T-helper 1 cell (primary cell): ENCODE measurements around the gene TSSC4.
"Not testable (repeated sequence)": the region's sequence is repeated elsewhere in the genome, so short reads cannot be mapped to it uniquely, and the experiment has no call there.

Experiments
- DNase-seq, 5 donors: peaks; one replicate each; pipeline ENCODE4 v3.0.0-alpha.2; 2012 to 2020
- total RNA-seq, 4 donors: gene quantifications; one replicate each; lab custom pipeline; 2026; lab: John Stamatoyannopoulos, UW

Gene TSSC4
- 33.2 to 39.9 (median 36.5) reads per million in 4 donors for total RNA-seq

DNA sequence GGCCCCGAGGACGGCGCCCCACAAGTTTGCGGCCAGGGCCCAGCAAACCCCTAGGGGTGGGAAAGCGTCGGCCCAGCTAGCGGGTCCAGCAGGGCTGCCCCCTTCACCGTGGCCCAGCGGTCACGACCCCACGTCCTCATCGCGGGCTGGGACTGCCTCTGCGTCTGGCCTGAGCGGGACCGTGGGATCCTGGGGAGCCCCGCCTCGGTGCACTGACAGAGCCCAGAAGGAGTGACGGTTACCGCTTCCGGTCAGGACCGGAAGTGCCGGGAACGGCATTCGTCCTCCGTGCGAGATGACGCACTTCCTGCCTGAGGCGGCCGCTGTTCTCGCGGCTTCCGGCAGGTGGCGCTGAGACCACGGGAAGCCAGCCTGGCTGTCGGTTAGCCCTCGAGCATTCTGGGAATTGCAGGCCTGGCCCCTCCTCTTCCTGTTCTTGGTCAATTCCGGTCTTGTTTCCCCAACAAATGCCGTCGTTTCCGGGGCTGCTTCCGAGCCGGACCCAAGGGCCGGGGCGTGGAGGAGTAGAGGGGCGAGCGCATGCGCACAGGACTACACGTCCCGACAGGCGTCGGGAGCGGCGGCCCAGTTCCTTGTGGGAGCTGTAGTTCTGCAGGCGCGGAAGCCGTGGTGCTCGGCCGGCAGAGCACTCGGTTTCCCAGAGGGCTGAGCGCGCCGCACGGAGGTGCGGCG, at the start of gene TSSC4:
Gene TSSC4, plus strand, starts transcription at position 682 of the 693 bp plus-strand sequence. CDS start 1,884 bp downstream, outside the sequence.
- peak; percentile 99 to 100 (median 100) for DNase-seq

DNA sequence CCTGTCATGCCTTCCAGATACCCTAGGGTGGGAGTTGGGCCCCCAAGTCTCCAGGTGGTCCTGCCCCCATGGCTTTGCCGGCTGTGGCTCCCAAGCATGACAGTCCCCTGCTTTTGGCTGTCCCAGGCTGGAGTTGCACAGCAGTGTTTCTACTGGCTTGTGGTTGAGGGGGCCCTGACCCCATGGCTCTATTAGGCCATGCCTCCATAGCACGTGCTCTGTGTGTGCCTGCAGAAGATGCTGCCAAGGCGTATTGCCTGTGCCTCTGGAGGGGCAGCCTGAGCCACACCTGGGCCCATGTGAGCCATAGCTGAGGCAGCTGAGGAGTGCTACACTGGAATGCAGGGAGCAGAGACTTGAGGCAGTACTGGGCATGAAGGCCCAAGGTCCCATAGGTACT, 48.8 kb upstream of the TSSC4 start:
- no peak for DNase-seq

DNA sequence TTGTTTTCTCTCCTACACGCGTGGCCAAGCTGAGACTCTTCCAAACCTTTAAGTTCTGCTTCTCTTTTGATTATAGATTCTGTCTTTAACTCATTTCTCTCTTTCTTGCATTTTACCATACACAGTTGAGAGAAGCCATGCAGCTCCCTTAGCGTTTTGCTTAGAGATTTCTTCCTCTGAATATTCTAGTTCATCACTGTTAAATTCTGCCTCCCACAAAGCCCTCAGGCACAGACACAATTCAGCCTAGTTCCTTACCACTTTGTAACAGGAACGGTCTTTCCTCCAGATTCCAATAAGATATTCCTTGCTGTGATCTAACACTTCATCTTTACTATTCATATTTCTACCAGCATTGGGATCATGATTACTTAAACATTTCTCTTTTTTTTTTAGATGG, 48.1 kb upstream of the TSSC4 start:
- DNase-seq, result no peak

- DNase-seq, result no peak
Observed at GRCh38 chr11:2355000-2355644, 45.4 kb upstream of the TSSC4 start.

DNA sequence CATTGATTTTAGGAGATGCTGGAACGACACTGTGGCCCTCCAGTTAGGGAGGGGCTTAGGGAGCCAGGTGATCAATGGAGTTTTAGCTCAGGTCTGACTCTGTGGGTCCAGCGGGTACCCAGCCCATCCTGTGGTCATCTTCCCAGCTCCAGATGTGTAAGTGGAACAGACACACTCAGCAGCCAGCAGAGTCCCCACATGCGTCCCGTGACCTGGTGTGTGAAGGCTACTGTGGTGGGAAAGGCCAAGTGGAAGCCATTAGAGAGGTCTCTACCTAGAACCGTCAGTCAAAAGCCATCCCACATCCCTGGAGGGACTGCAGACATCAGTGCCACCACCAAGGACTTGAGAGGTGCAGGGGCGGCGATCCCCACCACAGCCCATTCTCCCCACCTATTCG, 43.3 kb upstream of the TSSC4 start:
- no peak for DNase-seq

GRCh38 chr11:2357651-2358050, 42.9 kb upstream of the TSSC4 start:
- DNase-seq, result not testable (repeated sequence)

GRCh38 chr11:2358754-2359442, 41.7 kb upstream of the TSSC4 start:
- DNase-seq, result no peak

- no peak for DNase-seq
Observed at GRCh38 chr11:2359557-2359956, 41.0 kb upstream of the TSSC4 start.

DNA sequence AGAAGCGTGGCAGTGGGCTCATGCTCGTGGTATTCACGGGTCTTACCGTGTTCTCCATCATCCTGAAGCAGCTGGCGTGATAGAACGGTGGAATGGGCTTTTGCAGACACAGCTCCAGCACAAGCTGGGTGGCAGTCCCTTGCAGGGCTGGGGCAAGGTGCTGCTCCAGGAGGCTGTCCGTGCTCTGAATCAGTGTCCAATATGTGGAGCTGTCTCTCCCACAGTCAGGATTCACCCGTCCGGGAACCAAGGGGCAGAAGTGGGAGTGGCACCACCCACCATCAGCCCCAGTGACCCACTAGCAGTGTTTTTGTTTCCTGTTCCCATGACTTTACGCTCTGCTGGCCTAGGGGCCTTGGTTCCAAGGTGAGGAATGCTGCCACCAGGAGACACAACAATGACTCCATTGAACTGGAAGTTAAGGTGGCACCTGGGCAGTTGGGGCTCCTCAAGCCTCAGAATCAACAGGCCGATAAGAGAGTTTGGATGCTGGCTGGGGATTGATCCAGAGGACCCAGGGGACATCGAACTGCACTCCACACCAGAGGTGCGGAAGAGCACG, 40.4 kb upstream of the TSSC4 start:
- no peak for DNase-seq

GRCh38 chr11:2361565-2361964, 39.0 kb upstream of the TSSC4 start:
- DNase-seq, result no peak

DNA sequence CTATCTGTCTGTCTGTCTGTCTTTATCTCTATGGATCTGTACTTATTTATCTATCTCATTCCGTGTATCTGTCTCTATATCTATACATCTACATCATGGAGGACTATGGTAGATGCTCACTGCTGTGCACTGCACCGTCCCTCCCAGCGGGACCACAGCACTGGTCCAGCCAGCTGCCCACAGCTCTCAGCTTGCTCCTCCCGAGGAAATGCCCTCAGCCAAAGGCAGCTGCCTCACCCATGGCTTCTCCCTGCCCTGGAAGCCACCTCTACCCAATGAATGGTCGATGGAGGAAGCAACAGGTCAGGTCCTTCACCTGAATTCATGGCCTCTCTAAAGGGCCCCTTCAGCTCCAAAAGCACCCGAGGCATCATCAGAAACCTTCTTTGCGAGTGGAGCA, 38.1 kb upstream of the TSSC4 start:
- DNase-seq, result no peak

DNA sequence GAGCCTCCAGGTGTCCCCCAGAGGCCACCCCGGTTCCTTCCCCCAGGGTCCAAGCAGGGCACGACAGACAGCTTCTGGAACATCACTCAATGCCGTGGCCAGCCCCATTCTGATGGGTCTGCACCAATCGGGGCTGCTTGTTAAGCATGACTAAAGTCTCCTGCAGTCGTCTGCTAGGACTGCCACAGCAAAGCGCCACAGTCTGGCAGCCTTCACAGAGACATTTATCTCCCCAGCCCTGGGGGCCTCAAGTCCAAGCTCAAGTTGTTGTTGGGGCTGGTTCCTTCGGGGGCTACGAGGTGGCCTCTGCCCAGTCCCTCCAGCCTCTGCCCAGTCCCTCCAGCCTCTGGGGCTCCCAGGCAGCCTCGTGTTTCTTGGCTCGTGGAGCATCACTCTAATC, 37.4 kb upstream of the TSSC4 start:
- DNase-seq, result no peak

GRCh38 chr11:2363577-2364370, 36.8 kb upstream of the TSSC4 start:
- no peak for DNase-seq

DNA sequence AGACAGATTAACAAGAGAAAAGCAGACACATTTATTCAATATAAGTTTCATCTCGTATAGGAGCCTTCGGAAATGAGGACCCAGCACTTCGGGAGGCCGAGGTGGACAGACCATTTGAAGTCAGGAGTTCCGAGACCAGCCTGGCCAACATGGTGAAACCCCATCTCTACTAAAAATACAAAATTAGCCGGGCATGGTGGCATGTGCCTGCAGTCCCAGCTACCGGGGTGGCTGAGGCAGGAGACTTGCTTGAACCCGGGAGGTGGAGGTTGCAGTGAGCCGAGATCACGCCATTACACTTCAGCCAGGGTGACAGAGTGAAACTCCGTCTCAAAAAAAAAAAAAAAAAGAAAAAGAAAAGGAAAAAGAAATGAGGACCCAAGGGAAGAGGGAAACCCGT, 36.2 kb upstream of the TSSC4 start:
- not testable (repeated sequence) for DNase-seq

DNA sequence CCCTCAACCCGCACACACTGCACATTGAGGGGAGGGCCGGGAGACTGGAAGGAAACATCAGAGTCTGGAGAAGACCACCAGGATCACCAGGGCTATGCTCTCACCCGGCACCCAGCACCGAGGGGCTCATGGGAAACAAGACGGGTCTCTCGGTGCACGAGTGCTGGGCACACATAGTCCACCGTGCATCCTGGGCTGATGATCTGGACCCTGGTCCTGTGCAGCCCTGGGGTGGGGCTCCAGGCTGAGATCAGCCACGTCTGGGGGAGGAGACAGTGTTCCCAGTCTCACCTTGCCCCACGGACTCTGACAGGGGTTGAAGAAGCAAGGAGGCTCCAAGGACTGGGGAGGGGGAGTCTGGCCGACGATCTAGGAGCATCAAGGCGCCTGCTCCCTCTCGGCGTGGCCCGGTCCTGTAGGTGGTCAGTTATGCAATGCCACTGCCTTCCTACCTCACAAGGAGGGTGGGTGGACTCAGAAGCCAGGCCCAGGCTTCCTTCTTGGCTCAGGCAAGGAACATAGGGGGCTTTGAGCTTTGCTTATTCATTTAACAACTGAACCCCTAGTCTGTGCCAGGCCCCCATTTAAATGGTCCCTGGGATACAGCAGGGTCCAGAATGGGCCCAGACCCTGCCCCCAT, 34.9 kb upstream of the TSSC4 start:
- no peak for DNase-seq

DNA sequence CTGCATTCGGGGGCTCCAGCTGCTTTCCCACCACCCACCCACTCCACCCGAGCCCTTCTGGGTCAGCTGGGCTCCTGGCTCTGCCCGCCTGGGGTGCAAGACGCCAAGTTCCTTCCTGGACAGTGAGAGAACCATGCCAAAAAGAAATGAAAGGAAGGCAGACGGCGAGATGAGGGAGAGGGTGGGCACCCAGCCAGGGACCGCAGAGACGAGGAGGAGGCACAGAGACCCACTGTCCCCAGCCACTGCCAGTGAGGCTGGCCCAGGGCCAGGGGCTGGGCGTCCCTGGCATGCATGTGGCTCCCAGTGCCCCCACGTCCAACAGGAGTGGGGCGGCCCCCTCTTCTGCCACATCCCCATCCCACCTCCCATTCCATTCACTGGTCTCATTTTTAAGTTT, 34.3 kb upstream of the TSSC4 start:
- no peak for DNase-seq

DNA sequence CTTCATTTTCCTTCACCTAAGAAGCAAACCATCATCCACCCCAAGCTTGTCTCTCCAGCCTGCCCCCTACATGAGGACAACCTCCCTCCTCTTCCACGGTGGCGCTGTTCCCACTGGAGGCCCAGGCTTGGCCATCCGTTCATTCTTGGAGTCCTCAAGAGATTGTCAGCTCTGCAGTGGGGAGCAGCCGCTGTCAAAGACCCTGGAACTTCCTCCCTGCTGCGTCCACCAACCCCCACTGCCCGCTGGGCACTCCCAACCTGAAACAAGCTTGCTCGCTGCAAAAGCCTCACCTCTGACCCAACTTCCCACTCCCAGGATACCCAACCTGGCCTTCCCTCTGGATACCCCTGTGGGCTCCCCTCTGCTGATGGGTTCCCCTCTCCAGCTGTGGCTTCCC, 33.8 kb upstream of the TSSC4 start:
- DNase-seq, result no peak

GRCh38 chr11:2367266-2368160, 33.0 kb upstream of the TSSC4 start:
- DNase-seq, result no peak

DNA sequence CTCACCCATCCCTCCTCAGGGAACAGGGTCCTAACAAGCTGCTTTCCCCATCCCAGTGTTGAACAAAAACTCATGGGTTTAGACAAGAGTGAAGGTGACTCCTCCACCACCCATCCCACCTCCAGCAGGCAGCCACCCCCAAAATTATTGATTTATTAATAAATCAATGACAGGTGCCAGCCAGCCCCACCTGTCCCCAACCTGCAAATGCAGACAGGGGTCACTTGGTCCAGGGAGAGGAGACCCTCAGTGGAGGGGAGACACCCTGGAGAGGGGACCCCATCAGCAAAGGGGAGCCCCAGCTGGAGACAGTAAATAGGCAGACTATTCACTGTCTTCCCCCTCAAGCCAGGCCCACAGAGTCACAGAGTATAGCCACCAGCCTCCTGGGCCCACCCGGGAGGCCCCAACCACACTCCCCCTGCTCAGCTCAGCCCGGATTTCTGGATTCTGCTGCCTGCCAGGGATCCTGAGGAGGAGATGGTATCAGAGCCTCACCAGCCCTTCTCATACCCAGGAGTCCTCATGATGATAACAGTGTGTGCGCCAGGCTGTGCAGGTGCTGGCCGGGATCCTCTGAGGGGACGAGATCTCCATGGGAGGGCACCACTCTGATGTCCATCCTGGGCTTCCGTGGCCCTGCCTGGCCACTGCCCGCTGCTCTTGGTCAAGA, 32.2 kb upstream of the TSSC4 start:
- DNase-seq, result no peak

GRCh38 chr11:2368851-2369180, 31.7 kb upstream of the TSSC4 start:
- DNase-seq, result no peak

- DNase-seq, result no peak
Observed at GRCh38 chr11:2369320-2369719, 31.2 kb upstream of the TSSC4 start.
